NCI-H187 (cell line): ENCODE data around the gene STX3.
"Not testable (repeated sequence)": the region's sequence is repeated elsewhere in the genome, so short reads cannot be mapped to it uniquely, and the experiment has no call there.

Experiments
- DNase-seq, 2 experiments: peaks; one replicate each; lab custom pipeline; 2025; lab: John Stamatoyannopoulos, UW

STX3 gene

GRCh38 chr11:59758401-59759037 lies 3.3 kb downstream of the STX3 start:
- DNase-seq: no peak

GRCh38 chr11:59759900-59760299 lies 4.7 kb downstream of the STX3 start:
- no peak for DNase-seq

GRCh38 chr11:59760771-59761170 lies 5.6 kb downstream of the STX3 start:
- no peak for DNase-seq

GRCh38 chr11:59761993-59762392 lies 6.8 kb downstream of the STX3 start:
- no peak for DNase-seq

GRCh38 chr11:59765068-59765735 lies 10.0 kb downstream of the STX3 start:
- no peak for DNase-seq

DNA sequence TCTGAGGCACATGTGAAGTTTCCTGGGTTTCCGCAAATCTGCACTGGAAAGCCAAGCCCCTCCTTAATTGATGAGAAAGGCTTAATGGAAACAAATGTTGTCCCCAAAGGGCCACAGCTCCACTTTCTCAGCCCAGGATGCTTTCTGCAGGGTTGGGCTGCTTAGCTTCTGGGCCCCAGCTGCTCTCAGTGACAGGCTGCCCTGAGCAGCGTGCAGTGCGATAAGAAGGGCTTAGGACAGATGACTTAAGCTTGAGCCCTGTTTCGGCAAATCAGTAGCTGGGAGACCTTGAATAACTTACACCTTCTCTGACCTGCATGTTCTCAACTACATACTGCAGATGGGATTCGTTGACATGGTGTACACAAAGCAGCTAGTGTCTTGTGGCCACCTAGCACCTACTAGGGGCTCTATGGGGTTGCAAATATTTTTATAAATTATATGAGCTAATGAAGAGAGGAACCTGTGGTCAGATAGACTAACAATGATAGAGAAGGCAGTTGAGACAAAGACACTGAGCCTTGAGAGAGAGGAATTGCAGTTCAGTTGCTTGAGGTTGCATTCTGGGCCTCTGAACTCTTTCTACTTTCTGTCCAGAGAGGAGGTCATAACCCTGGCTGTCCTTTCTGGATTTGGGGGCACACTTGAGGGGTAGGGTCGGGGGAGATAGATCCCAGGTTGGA lies 11.5 kb downstream of the STX3 start:
- no peak for DNase-seq

DNA sequence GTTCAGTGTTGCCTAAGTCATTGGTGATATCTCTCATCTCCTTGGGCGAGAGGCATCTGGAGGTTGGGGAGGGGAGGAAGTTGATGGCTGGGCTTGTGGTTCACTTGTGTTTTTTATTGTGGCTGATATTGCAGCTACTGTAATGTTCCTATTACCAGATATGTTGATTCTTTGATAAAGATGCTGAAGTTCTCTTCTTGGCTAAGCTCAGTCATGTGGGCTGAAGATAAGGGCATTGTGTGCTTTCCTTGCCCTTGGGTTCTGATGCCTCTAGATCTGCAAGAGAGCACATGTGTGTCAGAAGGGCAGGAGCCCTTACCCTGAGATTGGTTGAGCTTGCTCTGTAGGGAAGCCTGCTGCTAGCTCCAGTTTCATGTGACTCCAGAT lies 12.0 kb downstream of the STX3 start:
- DNase-seq: no peak

- DNase-seq: no peak
Observed at GRCh38 chr11:59769111-59769510, 13.9 kb downstream of the STX3 start.

GRCh38 chr11:59769828-59770227 lies 14.7 kb downstream of the STX3 start:
- no peak for DNase-seq

DNA sequence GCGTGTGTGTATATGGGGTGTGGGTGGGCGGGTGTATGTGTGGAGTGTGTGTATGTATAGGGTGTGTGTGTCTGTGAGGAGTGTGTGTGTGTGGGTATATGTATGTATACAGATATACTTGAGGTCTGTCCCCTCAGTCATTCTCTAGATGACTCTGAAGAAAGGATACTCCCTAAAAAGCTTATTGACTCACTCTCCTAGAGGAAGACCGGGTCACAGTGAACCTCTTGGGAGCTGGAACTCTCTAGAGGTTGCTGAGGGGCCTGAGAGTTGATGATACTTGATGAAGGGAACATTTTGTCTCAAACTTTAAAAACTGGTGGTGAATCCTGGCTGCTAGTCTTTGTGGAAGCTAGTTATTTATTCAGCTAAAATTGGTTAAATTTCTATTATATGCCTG lies 15.1 kb downstream of the STX3 start:
- DNase-seq: no peak

GRCh38 chr11:59770869-59771268 lies 15.7 kb downstream of the STX3 start:
- no peak for DNase-seq

DNA sequence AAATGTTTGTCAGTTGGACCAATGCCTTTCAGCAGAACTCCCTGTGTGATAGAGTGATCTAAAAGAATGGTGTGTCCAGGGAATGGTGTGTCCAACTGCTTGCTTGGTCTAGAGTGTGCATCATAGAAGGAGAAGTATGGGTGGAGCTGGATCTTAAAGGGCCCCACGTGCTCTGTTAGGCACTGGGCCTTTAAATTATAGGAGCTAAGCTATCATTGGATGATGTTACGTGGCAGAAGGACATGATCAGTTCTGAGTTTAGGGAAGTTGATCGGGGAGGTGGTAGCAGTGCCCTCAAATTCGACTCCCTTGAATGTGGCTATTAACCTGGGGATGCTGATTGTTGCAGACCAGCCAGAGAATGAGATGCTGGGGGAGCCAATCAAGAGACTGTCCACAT lies 16.4 kb downstream of the STX3 start:
- DNase-seq: no peak

DNA sequence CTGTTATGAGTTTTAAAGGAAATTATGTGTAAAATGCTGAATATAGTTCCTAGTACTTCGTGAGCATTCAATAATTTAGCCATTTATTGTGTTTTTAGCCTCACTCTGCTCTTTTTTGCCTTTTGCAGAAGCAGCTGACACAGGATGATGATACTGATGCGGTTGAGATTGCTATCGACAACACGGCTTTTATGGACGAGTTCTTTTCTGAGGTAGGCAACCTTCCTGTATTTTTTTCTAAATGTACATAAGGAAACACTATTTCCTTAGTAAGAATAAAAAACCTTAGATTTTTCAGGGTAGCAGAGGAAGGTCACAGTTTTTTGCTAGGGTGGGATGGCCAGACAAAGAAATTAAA lies 17.9 kb downstream of the STX3 start:
- no peak for DNase-seq

GRCh38 chr11:59776210-59777066 lies 21.3 kb downstream of the STX3 start:
- DNase-seq: no peak

GRCh38 chr11:59777104-59777503 lies 21.9 kb downstream of the STX3 start:
- no peak for DNase-seq

- no peak for DNase-seq
Observed at GRCh38 chr11:59778122-59778521, 22.9 kb downstream of the STX3 start.

DNA sequence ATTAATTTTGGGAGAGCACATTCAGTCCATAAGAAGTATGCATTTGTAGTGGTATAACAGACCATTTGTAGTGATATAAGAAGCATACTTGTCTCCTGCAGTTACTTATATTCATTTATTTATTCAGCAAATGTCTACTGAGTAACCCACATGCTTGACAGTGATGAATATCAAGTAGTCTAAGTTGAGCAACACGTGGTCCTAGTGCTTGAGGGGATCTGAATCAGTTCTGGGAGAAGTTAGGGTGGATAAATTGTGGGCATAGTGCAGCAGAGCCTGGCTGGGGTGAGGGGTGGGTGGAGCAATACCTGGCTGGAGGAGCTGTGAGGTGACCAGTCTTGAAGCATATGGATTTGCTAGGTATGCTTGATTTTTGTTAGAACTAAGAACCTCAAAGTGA lies 24.3 kb downstream of the STX3 start:
- no peak for DNase-seq

DNA sequence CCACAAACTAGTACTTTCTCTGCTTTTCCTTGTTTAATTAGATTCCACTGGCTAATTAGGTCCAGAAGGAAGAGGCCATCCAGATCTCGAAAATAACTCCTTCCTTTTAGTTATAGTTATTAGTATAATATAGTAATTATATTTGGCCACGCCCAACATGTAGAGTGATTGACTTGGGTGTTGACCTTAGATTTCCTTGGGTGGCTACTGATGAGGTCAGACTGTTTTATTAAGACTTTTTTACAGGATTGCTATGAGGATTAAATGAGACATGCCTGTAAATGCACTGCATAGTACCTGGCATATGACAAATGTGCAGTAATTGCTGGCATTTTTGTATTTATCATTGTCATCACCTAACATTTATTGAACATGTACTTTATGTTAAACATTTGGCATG lies 26.9 kb downstream of the STX3 start:
- DNase-seq: no peak

- no peak for DNase-seq
Observed at GRCh38 chr11:59783632-59784090, 28.5 kb downstream of the STX3 start.

DNA sequence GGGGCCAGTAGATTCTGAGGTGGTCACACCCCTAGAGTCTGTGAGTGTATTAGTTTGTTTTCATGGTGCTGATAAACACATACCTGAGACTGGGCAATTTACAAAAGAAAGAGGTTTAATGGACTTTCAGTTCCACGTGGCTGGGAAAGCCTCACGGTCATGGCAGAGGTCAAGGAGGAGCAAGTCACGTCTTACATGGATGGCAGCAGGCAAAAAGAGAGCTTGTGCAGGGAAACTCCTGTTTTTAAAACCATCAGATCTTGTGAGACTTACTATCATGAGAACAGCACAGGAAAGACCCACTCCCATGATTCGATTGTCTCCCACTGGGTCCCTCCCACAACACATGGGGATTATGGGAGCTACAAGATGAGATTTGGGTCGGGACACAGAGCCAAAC lies 29.3 kb downstream of the STX3 start:
- not testable (repeated sequence) for DNase-seq

DNA sequence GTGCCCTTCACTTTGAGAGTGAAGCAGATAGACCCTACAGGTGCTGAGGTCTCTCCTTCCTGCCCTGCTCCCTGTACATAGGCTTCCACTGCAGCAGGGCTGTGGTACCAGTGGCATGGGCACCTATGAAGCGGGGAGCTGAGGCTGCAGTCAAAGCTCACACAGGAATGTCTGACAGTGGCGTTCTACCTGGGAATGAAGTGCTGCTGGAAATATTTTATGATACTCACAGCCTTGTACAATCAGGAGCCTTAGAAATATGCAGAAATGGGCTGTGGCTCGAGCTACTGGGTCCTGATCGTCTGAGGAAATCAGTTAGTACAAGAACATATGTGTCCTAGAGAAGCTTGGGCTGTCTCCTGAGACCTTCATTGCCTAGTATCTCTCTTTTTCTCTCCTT lies 30.6 kb downstream of the STX3 start:
- no peak for DNase-seq

DNA sequence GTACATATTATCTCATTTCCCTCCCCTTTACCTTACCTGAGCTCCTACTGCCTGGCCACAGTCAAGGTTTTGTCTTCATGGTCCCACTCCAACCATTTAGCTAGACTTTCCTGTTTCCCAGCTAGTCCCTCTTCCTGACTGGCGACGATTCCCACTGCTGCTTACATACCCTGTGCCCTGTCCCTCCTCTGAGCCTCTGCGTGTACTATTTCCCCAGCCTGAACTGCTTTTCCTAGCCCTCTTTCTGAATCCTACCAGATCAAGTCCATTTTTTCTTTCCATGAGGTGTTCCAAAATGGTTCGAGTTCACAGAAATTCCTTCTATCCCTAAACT lies 32.0 kb downstream of the STX3 start:
- no peak for DNase-seq

DNA sequence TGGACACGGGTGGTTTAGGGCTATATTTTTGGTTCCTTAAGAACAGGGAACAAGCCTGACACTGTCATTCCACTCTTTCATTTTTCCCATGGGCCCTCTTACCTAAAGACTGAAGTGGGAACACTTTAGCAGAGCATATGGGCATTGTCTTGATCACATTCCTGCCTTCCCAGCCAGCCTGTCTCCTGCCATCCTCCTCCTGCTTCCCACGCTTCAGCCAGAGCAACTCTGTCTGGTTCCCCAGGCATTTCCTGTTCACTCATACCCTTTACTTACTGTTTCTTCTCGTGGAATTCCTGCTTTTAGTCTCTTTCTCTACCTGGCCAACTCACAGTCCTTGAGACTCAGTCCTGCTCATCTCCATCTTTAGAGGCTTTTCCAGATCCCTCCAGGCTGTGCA lies 32.6 kb downstream of the STX3 start:
- DNase-seq: no peak
